ENCODE measurements around the gene THRSP. TPM values are rescaled to one million over a fixed set of nuclear protein-coding genes. Genes with fewer than 3 reads are reported as not detected.
"Not testable (repeated sequence)": the region's sequence is repeated elsewhere in the genome, so short reads cannot be mapped to it uniquely, and the experiment has no call there.

The THRSP gene
- total RNA-seq, 1 experiment from 2014 or later, result not detected

GRCh38 chr11:78066471-78066870, 2.8 kb downstream of the THRSP start:
- no peak for DNase-seq (ENCODE audit: low read depth)

- DNase-seq (ENCODE audit: low read depth), result no peak
Measured at GRCh38 chr11:78067704-78068103, 4.0 kb downstream of the THRSP start.

GRCh38 chr11:78069465-78069864, 5.8 kb downstream of the THRSP start:
- no peak for DNase-seq (ENCODE audit: low read depth)

GRCh38 chr11:78070621-78071020, 7.0 kb downstream of the THRSP start:
- no peak for DNase-seq (ENCODE audit: low read depth)

- DNase-seq (ENCODE audit: low read depth), result no peak
Measured at GRCh38 chr11:78071717-78072116, 8.1 kb downstream of the THRSP start.

GRCh38 chr11:78072455-78072854, 8.8 kb downstream of the THRSP start:
- DNase-seq (ENCODE audit: low read depth), result no peak

- peak; percentile 45 for DNase-seq (ENCODE audit: low read depth)
Measured at GRCh38 chr11:78074756-78075155, 11.1 kb downstream of the THRSP start.

- no peak for DNase-seq (ENCODE audit: low read depth)
Measured at GRCh38 chr11:78076733-78077403, 13.2 kb downstream of the THRSP start.

- not testable (repeated sequence) for DNase-seq (ENCODE audit: low read depth)
Measured at GRCh38 chr11:78077592-78077991, 13.9 kb downstream of the THRSP start.

- DNase-seq (ENCODE audit: low read depth), result no peak
Measured at GRCh38 chr11:78078218-78079167, 14.8 kb downstream of the THRSP start.

- DNase-seq (ENCODE audit: low read depth), result peak; percentile 82
Measured at GRCh38 chr11:78079232-78080083, 15.8 kb downstream of the THRSP start, which contains the start of gene NDUFC2. Gene NDUFC2 (minus strand): TSS chr11:78079862. CDS start chr11:78079744, 118 bp downstream.

GRCh38 chr11:78080084-78080817, 16.6 kb downstream of the THRSP start:
- DNase-seq (ENCODE audit: low read depth), result peak; percentile 10

GRCh38 chr11:78080818-78081495, 17.3 kb downstream of the THRSP start:
- DNase-seq (ENCODE audit: low read depth), result peak; percentile 49

- no peak for DNase-seq (ENCODE audit: low read depth)
Measured at GRCh38 chr11:78081583-78081982, 17.9 kb downstream of the THRSP start.

- DNase-seq (ENCODE audit: low read depth), result no peak
Measured at GRCh38 chr11:78082146-78082545, 18.5 kb downstream of the THRSP start.

- no peak for DNase-seq (ENCODE audit: low read depth)
Measured at GRCh38 chr11:78083021-78083420, 19.4 kb downstream of the THRSP start.

- not testable (repeated sequence) for DNase-seq (ENCODE audit: low read depth)
Measured at GRCh38 chr11:78084506-78084905, 20.8 kb downstream of the THRSP start.

GRCh38 chr11:78085972-78086371, 22.3 kb downstream of the THRSP start:
- no peak for DNase-seq (ENCODE audit: low read depth)

GRCh38 chr11:78086521-78087074, 22.9 kb downstream of the THRSP start:
- not testable (repeated sequence) for DNase-seq (ENCODE audit: low read depth)

- no peak for DNase-seq (ENCODE audit: low read depth)
Measured at GRCh38 chr11:78094250-78094649, 30.6 kb downstream of the THRSP start.

Data from Daoy (cell line).